SH-SY5Y (cell line): ENCODE data around the gene MYO10.

Source experiments
- GATA2 ChIP-seq: IDR thresholded peaks from 2 replicates; pipeline ENCODE4 v1.6.1; 2011; ENCODE audit warnings: mild to moderate bottlenecking, low read depth, low read length
- GATA3 ChIP-seq: IDR thresholded peaks from 2 replicates; pipeline ENCODE4 v1.6.1; 2011; ENCODE audit warnings: low read depth, mild to moderate bottlenecking, low read length, moderate library complexity

- no peak for TF ChIP-seq GATA2
- no peak for TF ChIP-seq GATA3
These were observed 155.8 kb downstream of the MYO10 start for GRCh38 chr5:16780325-16780724.
